MCF 10A (cell line): Measurements from ENCODE around the gene FGR. TPM values are rescaled to one million over a fixed set of nuclear protein-coding genes. Genes with fewer than 3 reads are reported as not detected.

Experiments used
- BruUV-seq: library from RNA; stranded (reverse); fragments of 400-500 nt; replicated peaks from 2 replicates; lab custom pipeline; 2021; lab: Mats Ljungman, UMichigan
- CTCF ChIA-PET: fragments of 300-600 bp; sonication (Branson Sonifier 250); formaldehyde crosslinking; extraction: SDS; loops from one replicate; lab custom pipeline; 2021; ENCODE audit warnings: antibody characterized with exemption, inconsistent platforms; lab: Yijun Ruan, JAX
- POLR2A ChIA-PET: fragments of 300-600, 350-650 bp; sonication (Branson Sonifier 250); formaldehyde crosslinking; extraction: SDS; loops from one replicate; lab custom pipeline; 2020; ENCODE audit warnings: antibody characterized with exemption, inconsistent platforms; lab: Yijun Ruan, JAX
- DNase-seq: peaks from one replicate; pipeline ENCODE4 v3.0.0-alpha.2; 2018; ENCODE audit not compliant: unreplicated experiment
- H3K27ac Mint-ChIP-seq: one replicate; pipeline ENCODE4 v1.8.0; 2022; ENCODE audit warnings: mild to moderate bottlenecking, low read depth, mixed read lengths; ENCODE audit not compliant: unreplicated experiment
- H3K27me3 Mint-ChIP-seq: one replicate; pipeline ENCODE4 v1.8.0; 2022; ENCODE audit warnings: mixed read lengths; ENCODE audit not compliant: insufficient read depth, unreplicated experiment
- H3K36me3 Mint-ChIP-seq: one replicate; pipeline ENCODE4 v1.8.0; 2022; ENCODE audit warnings: mild to moderate bottlenecking, moderate library complexity, mixed read lengths; ENCODE audit not compliant: insufficient read depth, unreplicated experiment
- H3K4me1 Mint-ChIP-seq: one replicate; pipeline ENCODE4 v1.8.0; 2022; ENCODE audit warnings: mixed read lengths; ENCODE audit not compliant: insufficient read depth, unreplicated experiment
- H3K4me3 Mint-ChIP-seq: one replicate; pipeline ENCODE4 v1.8.0; 2022; ENCODE audit warnings: mild to moderate bottlenecking, moderate library complexity, mixed read lengths; ENCODE audit not compliant: unreplicated experiment
- H3K9me3 Mint-ChIP-seq: one replicate; pipeline ENCODE4 v1.8.0; 2022; ENCODE audit warnings: mixed read lengths; ENCODE audit not compliant: unreplicated experiment
- CTCF ChIP-seq: fragments of 200-600 bp; IDR thresholded peaks from one replicate; pipeline ENCODE4 v1.8.0; 2022; ENCODE audit warnings: antibody characterized with exemption, mild to moderate bottlenecking; ENCODE audit not compliant: unreplicated experiment
- intact Hi-C: fragments of 100-400 bp; cut with micrococcal nuclease; formaldehyde crosslinking; loops from 2 replicates; pipeline ENCODE4 v1.14.1; 2022
- total RNA-seq: library from RNA; stranded (reverse); gene quantifications from 2 replicates; pipeline ENCODE4 v1.2.3, GENCODE V29; 2022

The FGR gene
- total RNA-seq, 1 experiment from 2014 or later = not detected

GRCh38 chr1:27572019-27572678 lies 62.8 kb downstream of the FGR start:
- H3K27ac Mint-ChIP-seq = no peak overlapping the region
- H3K4me3 Mint-ChIP-seq = peak overlapping the region; percentile 28
- no peaks in the 10 kb centered on the region for H3K27me3 Mint-ChIP-seq
- no peak for TF ChIP-seq CTCF
- no peaks in the 10 kb centered on the region for H3K9me3 Mint-ChIP-seq
- no TSS peak for BruUV-seq
- peaks cover 51% of the 10 kb centered on the region for H3K4me1 Mint-ChIP-seq
- DNase-seq = no peak
- ChIA-PET POLR2A (interaction anchor here (0.6 to 1.8 kb wide), 3 partner anchors 9 to 52 kb away, joined by 3 to 7 read pairs (median 4); no protein-coding TSS in a partner anchor), CTCF (interaction anchor here (0.8 to 2.6 kb wide), 3 partner anchors 15 to 33 kb away, joined by 3 to 12 read pairs (median 9); no protein-coding TSS in a partner anchor)
- intact Hi-C loops = no loop called here
- no peaks in the 10 kb centered on the region for H3K36me3 Mint-ChIP-seq

GRCh38 chr1:27571439-27572018 lies 63.5 kb downstream of the FGR start:
- no peaks in the 10 kb centered on the region for H3K27me3 Mint-ChIP-seq
- intact Hi-C loops = no loop called here
- H3K4me3 Mint-ChIP-seq = no peak overlapping the region
- CTCF ChIA-PET = interaction anchor here (0.7 to 2.5 kb wide), 4 partner anchors 13 to 467 kb away, joined by 3 to 9 read pairs (median 4); no protein-coding TSS in a partner anchor
- H3K4me1 Mint-ChIP-seq = peaks cover 46% of the 10 kb centered on the region
- H3K27ac Mint-ChIP-seq = peak overlapping the region; percentile 51
- DNase-seq = no peak
- POLR2A ChIA-PET = interaction anchor here (0.5 to 5.0 kb wide), 5 partner anchors 9 to 391 kb away, joined by 3 to 53 read pairs (median 3); no protein-coding TSS in a partner anchor
- BruUV-seq = no TSS peak
- H3K36me3 Mint-ChIP-seq = no peaks in the 10 kb centered on the region
- no peaks in the 10 kb centered on the region for H3K9me3 Mint-ChIP-seq
- TF ChIP-seq CTCF = no peak

- ChIA-PET POLR2A (interaction anchor here (0.5 to 5.0 kb wide), 6 partner anchors 13 to 392 kb away, joined by 3 to 53 read pairs (median 3); partner anchors contain the start of gene FAM76A), CTCF (interaction anchor here (0.6 to 2.9 kb wide), 7 partner anchors 8 to 467 kb away, joined by 3 to 9 read pairs (median 4); no protein-coding TSS in a partner anchor)
- Mint-ChIP-seq H3K36me3 (no peaks in the 10 kb centered on the region), H3K9me3 (no peaks in the 10 kb centered on the region), H3K4me1 (peaks cover 53% of the 10 kb centered on the region), H3K27ac (peak overlapping the region; percentile 79), H3K4me3 (no peak overlapping the region), H3K27me3 (no peaks in the 10 kb centered on the region)
- BruUV-seq = no TSS peak
- DNase-seq = no peak
- no peak for TF ChIP-seq CTCF
- intact Hi-C loops = no loop called here
Observed at GRCh38 chr1:27570784-27571183, 64.2 kb downstream of the FGR start.

- ChIA-PET CTCF (interaction anchor here (0.8 to 2.9 kb wide), 7 partner anchors 12 to 176 kb away, joined by 3 to 9 read pairs (median 5); no protein-coding TSS in a partner anchor), POLR2A (interaction anchor here (0.6 to 5.0 kb wide), 6 partner anchors 11 to 156 kb away, joined by 3 to 53 read pairs (median 4); partner anchors contain the start of gene FAM76A)
- Mint-ChIP-seq H3K27me3 (no peaks in the 10 kb centered on the region), H3K27ac (peak overlapping the region; percentile 79), H3K36me3 (no peaks in the 10 kb centered on the region), H3K4me1 (peaks cover 54% of the 10 kb centered on the region), H3K9me3 (no peaks in the 10 kb centered on the region), H3K4me3 (no peak overlapping the region)
- intact Hi-C loops = no loop called here
- BruUV-seq = no TSS peak
- TF ChIP-seq CTCF = no peak
- DNase-seq = no peak
Observed at GRCh38 chr1:27570356-27570755, 64.6 kb downstream of the FGR start.
